GM19238 (cell line): Measurements from ENCODE around the gene ASTN2.

Experiments used
- DNase-seq: peaks from one replicate; pipeline ENCODE4 v3.0.0; 2011; ENCODE audit warnings: low spot score; ENCODE audit not compliant: insufficient read length

Gene ASTN2

DNA sequence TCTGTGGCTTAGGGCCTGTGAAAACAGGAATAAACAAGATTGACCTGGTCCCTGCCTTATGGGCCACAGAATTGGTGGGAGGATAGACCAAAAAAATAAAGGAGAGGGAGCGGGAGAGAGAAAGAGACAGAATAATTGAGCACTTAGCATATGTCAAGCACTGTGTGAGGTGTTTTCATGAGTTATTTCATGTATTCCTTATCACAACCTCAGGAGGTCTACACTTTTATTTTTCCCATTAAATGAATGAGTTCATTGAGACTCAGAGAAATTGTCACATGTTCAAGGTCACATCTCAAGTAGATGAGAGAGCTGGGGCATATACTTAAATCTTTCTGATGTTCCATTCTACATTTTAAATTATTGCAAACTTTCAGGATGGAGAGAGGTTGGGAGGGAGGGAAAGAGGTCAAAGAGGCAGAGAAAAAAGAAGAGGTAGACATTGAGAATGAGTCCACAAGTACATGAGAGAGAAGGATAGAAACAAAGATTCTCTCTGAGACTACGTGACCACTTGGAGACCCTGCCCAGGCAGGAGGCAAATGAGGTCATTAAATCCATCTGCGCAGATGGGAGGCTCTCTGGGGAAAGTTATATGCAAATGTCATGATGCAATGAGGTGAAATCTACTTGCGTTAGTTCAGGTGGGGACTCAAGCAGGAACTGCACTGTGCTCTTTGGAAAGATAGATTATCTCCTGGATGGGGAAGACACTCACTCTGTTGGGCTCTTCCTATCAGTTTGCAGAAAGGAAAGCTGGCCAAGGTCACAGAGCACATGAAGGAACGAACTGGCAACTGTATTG lies 1019.8 kb downstream of the ASTN2 start:
- no peak for DNase-seq

DNA sequence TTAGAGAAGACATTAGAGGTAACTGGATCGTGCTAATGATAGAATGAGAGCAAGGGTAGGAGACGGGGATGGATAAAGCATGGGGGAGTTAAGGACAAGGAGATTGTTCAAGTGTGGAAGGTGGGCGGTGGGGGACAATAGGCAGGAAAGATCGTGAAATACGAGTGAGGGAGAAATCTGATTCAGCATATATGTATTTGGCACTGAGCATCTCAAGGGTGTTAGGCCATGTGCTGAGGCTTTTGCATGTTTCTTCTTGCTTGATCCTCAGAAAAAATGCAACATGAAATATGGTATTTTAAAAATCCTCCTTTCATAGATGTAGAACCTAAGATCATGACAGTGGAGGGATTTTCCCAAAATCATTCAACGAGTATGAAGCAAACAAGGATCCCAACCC lies 1020.8 kb downstream of the ASTN2 start:
- DNase-seq, result no peak

DNA sequence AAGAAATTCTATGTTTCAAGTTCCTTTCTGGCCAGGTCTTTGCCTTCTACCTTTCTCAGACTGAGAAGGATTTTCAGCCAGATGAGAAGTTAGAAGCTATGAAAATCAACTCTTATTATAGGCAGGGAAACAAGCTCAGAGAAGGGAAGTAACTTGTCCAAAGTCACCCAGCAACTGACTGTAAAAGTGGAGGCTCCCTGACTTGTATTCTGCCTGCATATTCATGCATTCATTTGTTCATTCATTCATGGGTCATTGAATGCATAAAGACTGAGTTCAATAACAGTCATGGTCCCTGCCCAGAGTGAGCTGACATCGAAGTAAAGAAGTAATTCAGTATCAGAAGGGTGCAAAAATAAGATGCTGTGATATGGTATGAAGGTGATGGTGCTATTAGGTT lies 1021.7 kb downstream of the ASTN2 start:
- DNase-seq, result no peak

DNA sequence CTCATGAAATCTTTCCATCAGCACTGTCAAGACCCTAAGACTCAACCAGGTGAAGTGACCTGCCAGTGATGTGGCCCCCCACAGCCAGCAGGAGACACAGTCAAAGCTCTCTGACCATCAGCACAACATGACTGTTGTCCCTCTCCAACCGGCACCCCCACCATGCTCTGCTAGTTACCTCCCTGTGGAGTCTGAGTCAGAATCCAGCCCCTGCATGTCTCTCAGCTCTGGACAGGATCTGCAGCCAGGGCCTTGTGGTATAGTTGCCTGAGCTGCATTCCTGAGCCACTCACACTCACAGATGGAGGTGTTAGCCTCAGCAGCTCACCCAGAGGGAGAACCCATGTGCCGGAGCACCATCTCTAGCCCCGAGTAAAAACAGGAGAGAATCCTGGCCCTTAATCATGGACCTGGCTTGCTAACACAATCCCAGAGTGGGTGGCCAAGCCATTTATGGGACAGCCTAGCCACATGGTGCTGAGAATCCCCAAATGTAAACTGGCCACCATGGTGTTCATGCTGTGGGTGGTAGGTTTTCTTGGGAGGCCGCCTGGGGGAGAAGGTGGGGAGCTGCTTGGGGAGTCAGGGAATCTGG lies 1023.5 kb downstream of the ASTN2 start:
- DNase-seq, result no peak

DNA sequence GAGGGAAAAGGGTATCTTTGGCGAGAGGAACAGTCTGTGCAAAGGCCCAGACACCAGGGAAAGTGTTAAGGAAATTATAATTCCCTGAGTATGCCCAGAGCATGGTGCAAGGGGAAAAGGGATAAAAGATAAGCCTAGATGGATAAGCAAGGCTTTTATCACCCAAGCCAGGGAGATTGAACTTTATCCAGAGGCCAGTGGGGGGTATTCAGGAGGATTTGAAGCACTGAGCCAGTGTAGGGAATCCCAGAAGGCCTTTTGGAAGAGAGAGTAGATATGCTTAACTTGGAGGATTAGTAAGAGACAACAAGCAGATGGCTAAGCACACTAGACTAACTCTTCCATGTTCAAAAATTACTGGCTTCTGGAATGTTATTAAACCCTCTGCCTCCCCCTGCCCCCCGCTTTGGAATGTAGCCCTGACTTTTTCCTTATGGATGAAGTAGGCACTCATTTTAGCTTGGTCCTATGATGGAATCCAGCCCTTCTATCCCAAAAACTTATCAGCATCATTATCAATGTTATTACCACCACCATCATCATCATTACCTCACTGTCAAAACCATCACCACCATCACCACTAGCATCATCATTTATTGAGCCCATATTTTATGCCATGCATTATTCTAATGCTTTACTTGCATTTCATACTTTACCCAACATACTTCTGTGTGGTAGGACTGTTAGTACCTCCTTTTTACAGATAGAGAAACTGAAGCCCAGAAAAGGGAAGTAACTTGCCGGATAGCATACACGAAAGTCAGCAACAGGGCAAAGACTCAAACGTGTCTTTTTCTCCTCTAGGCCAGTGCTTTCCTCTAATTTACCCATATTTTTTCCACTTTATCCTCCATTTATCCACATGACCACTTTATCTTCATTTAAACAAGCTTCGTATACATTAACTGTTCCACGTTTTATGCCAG lies 1024.3 kb downstream of the ASTN2 start:
- no peak for DNase-seq

DNA sequence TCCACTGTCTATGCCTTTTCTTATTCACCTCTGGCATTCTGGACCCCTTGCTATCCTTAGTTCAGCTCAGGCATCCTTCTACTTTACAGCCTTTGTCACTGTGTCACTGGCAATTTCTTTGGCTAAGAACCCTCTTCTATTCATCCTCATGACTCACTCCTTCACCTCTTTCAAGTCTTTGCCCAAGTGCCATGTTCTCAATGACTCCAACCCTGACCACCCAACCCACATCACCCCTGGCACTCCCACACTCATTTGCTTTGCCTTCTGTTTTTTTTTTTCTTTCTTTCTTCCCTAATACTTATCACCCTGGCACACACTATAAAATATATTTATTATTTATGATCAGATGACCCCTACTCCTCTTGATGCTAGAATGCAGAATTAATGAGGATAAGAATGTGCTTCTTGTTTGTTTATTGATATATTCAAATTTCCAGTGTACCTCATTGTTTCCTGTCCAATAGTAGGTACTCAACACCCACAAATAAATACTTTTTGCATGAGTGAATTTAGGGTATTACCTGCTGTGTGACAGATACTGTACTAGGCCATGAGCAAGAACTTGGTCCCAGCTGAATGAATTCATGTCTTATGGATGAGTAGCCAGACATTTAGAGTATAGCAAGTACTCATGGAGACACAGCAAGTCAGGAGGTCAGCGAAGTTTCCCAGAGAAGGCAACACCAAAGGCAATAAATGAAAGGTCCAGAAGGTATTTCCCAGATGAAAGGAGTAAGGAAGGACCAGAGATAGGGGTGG lies 1025.1 kb downstream of the ASTN2 start:
- DNase-seq, result no peak

DNA sequence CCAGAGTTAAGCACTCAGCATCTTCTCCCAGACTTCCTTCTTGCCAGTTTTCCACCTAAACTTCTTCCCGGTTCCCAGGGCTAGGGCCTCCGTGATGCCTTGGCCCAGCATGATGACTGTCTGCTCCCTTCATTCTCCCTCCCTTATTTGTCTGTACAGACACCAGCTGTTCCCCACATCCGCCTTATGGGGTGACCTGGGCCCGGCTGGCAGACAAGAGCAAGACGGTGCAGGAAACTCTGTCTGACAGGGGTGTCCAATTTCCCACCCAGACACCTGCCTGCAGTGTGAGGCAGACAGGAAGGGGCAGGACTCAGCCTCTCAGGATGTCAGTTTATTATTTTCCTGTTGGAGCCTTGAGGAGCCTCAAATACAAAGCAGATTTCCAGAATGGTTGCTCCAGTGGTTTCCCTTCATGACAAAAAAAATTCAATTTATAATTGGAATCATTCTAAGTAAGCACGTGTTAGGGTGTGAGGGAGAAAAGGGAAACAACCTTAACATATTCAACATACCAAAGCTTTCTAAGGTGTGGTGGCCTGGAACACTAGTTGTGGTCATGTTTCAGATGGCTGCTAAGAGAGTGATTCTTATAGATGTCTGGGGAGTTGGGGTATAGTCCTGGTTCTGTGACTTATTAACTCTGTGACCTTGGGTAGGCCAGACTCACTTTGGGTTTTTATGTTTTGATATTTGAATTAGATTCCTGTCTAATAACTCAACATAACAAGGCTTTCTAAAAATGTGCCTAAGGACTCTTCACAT lies 1026.7 kb downstream of the ASTN2 start:
- DNase-seq, result no peak

DNA sequence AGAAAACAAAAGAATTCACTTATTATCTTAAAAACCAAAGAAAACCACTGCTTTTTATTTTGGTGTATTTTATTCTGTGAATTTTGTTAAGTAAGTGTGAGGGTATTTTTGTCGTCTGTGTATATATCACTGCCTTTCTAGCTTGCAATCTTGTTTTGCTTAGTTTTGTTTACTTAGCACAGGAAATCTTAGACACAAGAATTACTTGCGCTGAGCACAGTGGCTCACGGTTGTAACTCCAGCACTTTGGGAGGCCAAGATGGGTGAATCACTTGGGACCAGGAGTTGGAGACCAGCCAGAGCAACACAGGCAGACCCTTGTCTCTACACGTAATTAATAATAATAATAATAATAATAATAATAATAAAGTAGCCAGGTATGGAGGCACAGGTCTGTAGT lies 1030.9 kb downstream of the ASTN2 start:
- no peak for DNase-seq

DNA sequence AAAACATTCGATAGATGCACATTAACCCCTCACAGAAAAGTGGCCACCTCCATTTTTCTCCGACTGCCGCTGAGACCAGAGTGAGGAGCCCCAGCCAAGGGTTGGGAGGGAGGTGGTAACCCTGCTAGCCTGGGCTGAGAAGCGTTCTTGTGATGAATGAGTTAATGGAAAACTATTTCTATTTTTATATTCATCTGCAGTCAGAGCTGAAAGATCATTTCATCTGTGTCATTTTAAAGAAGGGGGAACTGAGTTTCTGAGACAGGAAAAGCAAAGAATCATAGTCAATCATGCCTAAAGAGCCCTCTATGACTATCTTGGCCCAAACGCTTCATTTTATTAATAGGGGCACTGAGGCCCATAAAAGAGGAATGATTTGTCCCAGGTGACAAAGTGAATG lies 1031.7 kb downstream of the ASTN2 start:
- DNase-seq, result no peak

DNA sequence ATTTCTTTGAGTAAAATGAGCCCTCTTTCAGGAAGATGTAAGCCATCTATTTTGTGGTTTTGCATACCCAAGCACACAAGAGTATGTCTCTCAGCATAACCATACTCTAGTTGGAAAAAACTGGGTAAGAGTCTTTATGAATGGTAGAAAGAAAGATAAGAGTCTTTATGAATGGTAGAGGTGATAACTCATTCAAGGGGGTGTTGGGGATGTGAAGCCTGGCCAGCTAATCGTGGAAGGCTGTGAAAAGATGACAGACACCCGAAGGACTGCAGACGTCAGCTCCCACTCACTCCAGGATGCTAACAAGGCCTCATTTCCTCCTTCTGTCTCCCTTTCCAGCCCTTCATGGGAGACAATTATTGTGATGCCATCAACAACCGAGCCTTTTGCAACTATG lies 1032.8 kb downstream of the ASTN2 start:
- DNase-seq, result no peak

DNA sequence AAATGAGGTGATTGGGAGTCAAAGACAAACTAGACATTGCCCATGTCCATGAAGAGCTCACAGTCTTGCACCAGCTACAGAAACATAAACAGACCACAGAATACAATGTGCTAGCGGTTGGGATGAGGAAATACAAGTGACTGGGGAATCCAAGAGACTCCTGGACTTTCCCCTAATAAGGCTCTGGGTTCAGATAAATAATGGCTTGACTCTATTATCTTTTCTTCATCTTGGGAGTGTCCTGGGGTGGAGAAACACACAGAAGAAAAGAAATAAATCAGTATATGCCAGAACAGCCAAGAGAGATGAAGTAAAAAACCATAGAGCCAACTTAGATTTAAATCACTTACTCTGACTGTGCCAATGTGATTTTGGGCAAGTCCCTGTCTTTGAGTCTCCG lies 1033.5 kb downstream of the ASTN2 start:
- DNase-seq, result no peak

DNA sequence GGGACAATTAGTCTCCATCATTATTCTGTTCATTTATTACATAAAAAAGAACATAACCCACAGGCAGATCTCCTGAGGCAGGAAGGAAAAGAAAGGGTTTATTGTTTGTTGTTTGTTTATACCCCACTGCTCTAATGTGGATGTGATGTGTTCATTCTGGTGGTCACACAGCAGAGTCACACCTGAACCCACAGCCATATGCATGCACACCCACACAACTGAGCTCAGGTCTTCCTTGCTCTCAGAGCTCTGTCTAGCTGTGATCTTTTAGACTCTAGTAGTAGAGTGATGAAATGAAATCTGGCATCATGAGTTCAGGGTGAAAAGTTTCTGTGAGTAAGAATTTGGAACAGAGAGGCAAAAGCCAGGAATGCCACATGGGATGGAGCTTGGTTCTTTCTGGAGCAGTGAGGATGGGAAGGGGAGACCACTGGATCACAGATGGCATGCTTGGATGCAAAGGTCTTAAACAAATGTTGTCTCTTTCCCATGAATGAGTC lies 1034.3 kb downstream of the ASTN2 start:
- no peak for DNase-seq

DNA sequence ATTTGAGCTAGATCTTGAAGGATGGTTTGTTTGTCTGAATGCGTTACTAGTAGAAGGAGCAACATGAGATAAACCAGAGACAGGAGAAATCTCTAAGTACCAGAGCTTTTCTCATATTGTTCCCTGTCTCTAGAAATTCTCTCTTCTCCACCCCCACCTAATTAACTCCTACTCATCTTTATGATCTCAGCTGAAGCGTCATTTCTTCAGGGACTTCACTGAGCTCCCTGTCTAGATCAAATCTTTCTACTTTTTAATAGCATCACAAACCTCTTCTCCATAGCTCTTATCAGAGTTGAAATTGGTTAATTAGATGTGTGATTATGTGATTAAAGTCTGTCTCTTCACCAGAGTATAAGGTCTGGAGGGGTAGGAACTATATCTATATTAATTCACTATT lies 1035.0 kb downstream of the ASTN2 start:
- DNase-seq, result no peak

DNA sequence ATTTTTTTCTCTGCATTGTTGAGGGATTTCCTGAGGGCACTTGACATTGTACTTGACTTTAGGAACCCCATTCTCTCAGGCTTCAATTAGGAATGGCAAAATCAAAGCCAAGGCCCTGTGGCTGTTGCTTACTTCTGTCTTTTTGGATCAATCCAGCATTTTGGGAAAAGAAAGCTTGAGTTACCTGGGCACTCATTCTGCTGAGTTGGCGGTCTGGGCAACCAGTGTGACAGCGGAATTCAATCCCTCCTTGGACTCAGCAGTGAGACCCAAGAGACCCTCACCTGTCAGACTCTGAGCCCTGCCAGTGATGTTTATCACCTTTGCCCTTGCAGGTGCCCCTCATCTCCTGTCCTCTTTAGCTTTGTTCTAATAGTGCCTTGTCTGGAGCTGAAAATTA lies 1036.0 kb downstream of the ASTN2 start:
- no peak for DNase-seq

DNA sequence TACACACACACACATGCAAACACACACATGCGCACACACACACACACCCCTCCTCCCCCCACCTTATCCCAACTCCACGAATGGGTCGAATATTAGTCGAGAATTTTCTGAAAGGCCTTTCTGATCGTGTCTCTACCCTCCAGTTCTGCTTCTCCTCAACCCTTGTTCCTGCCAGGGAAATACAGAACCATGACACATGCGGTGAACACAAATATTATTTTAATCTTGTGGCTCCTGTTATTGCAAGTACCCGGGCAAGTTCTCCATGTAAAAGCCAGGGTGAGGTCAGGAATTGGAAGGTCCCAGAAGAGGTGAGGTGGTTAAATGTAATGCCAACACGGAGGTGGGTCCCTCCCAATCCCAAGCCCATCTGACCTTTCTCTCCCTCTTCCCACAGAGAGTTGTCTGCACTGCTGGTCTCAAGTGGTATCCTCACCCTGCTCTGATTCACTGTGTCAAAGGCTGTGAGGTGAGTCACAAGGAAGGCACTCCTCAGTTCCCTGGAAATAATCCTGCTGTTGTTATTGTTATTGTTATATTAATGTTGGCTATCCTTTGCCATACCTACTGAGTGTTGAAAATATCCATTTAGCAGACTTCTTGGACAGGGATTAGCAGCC lies 1037.6 kb downstream of the ASTN2 start:
- no peak for DNase-seq
